Caco-2 (cell line): ENCODE results near the gene TRIP13. TPM values are rescaled to one million over a fixed set of nuclear protein-coding genes. Genes with fewer than 3 reads are reported as not detected.

Experiments
- BruUV-seq: library from RNA; stranded (reverse); fragments of 400-500 nt; replicated peaks from 2 replicates; lab custom pipeline; 2021; lab: Mats Ljungman, UMichigan
- CTCF ChIA-PET: fragments of 300-600 bp; sonication (Branson Sonifier 250); formaldehyde crosslinking; loops from one replicate; lab custom pipeline; 2022; ENCODE audit warnings: antibody characterized with exemption; lab: Charles Lee
- POLR2A ChIA-PET: fragments of 300-600 bp; sonication (Branson Sonifier 250); formaldehyde crosslinking; loops from one replicate; lab custom pipeline; 2022; ENCODE audit warnings: antibody characterized with exemption; lab: Charles Lee
- DNase-seq, 2 experiments: peaks; one replicate each; pipeline versions ENCODE4 v3.0.0 to v3.0.0-alpha.2; 2020 to 2022
- H3K27me3 ChIP-seq: replicated peaks from 2 replicates; pipeline ENCODE4 v1.6.0; 2011; ENCODE audit warnings: low read length; ENCODE audit not compliant: control insufficient read depth, insufficient read depth
- H3K36me3 ChIP-seq: 2 replicates; pipeline ENCODE4 v1.5.1; 2011; ENCODE audit warnings: low read length; ENCODE audit not compliant: control insufficient read depth, insufficient read depth
- H3K4me1 ChIP-seq: fragments of 250-450 bp; sonication (Bioruptor Pico); 2 replicates; pipeline ENCODE4 v1.5.1; 2020; ENCODE audit warnings: mild to moderate bottlenecking
- H3K4me3 ChIP-seq: 2 replicates; pipeline ENCODE4 v1.5.1; 2011; ENCODE audit warnings: low read depth, mild to moderate bottlenecking, control low read depth, low read length
- H3K9me3 ChIP-seq: fragments of 250-450 bp; sonication (Bioruptor Pico); 2 replicates; pipeline ENCODE4 v1.5.1; 2020; ENCODE audit warnings: mild to moderate bottlenecking, moderate library complexity
- H3K27ac Mint-ChIP-seq: one replicate; pipeline ENCODE4 v1.8.0; 2022; ENCODE audit warnings: mixed read lengths; ENCODE audit not compliant: unreplicated experiment
- H3K27me3 Mint-ChIP-seq: one replicate; pipeline ENCODE4 v1.8.0; 2022; ENCODE audit warnings: mixed read lengths; ENCODE audit not compliant: insufficient read depth, unreplicated experiment
- H3K36me3 Mint-ChIP-seq: one replicate; pipeline ENCODE4 v1.8.0; 2022; ENCODE audit warnings: mild to moderate bottlenecking, mixed read lengths; ENCODE audit not compliant: insufficient read depth, unreplicated experiment
- H3K4me1 Mint-ChIP-seq: one replicate; pipeline ENCODE4 v1.8.0; 2022; ENCODE audit warnings: low read depth, mixed read lengths; ENCODE audit not compliant: unreplicated experiment
- H3K4me3 Mint-ChIP-seq: one replicate; pipeline ENCODE4 v1.8.0; 2022; ENCODE audit warnings: mild to moderate bottlenecking, moderate library complexity, mixed read lengths; ENCODE audit not compliant: unreplicated experiment
- H3K9me3 Mint-ChIP-seq: one replicate; pipeline ENCODE4 v1.8.0; 2022; ENCODE audit warnings: mixed read lengths; ENCODE audit not compliant: unreplicated experiment
- CTCF ChIP-seq, 2 experiments: fragments of 200-600 bp in 1 of 2; IDR thresholded peaks; 1 replicate in 1 of 2; 2 replicates in 1 of 2; pipeline versions ENCODE4 v1.5.1 to v1.8.0; 2011 to 2022; ENCODE audit warnings: antibody characterized with exemption in 1 of 2, control low read depth in 1 of 2, inconsistent platforms in 1 of 2, low read depth in 1 of 2, low read length in 1 of 2, mild to moderate bottlenecking in 1 of 2, moderate library complexity in 1 of 2; ENCODE audit not compliant: insufficient read depth in 1 of 2, severe bottlenecking in 1 of 2, unreplicated experiment in 1 of 2
- intact Hi-C: fragments of 100-400 bp; cut with micrococcal nuclease; formaldehyde crosslinking; loops from one replicate; pipeline ENCODE4 v1.10.0; 2022; ENCODE audit not compliant: unreplicated experiment
- total RNA-seq: library from RNA; stranded (reverse); gene quantifications from 2 replicates; pipeline ENCODE4 v1.2.3, GENCODE V29; 2022

The TRIP13 gene
- total RNA-seq, 1 experiment from 2014 or later = 42.5 TPM

GRCh38 chr5:943201-943917 lies 50.7 kb downstream of the TRIP13 start:
- H3K4me3 ChIP-seq = no peak overlapping the region
- no peaks in the 10 kb centered on the region for H3K4me1 ChIP-seq
- no TSS peak for BruUV-seq
- ChIA-PET CTCF (no interaction called here), POLR2A (no interaction called here)
- H3K9me3 Mint-ChIP-seq = no peaks in the 10 kb centered on the region
- peaks cover 8% of the 10 kb centered on the region for H3K4me1 Mint-ChIP-seq
- no peak overlapping the region for H3K4me3 Mint-ChIP-seq
- no peaks in the 10 kb centered on the region for H3K36me3 Mint-ChIP-seq
- intact Hi-C loops = no loop called here
- TF ChIP-seq CTCF (IDR thresholded peaks at IDR 0.05; ENCODE audit: insufficient read depth in 1 of 2, low read depth in 1 of 2, low read length in 1 of 2, severe bottlenecking in 1 of 2, unreplicated experiment in 1 of 2) = no peak
- no peaks in the 10 kb centered on the region; the same call in 1 of the 2 replicates for H3K27me3 ChIP-seq
- DNase-seq = no peak
- H3K27me3 Mint-ChIP-seq = peaks cover 3% of the 10 kb centered on the region
- H3K9me3 ChIP-seq = no peaks in the 10 kb centered on the region
- no peaks in the 10 kb centered on the region for H3K36me3 ChIP-seq
- no peak overlapping the region for H3K27ac Mint-ChIP-seq

- Mint-ChIP-seq H3K4me1 (peaks cover 8% of the 10 kb centered on the region), H3K27me3 (peaks cover 3% of the 10 kb centered on the region), H3K27ac (no peak overlapping the region), H3K9me3 (no peaks in the 10 kb centered on the region), H3K4me3 (no peak overlapping the region), H3K36me3 (no peaks in the 10 kb centered on the region)
- TF ChIP-seq CTCF (IDR thresholded peaks at IDR 0.05; ENCODE audit: insufficient read depth in 1 of 2, low read depth in 1 of 2, low read length in 1 of 2, severe bottlenecking in 1 of 2, unreplicated experiment in 1 of 2) = no peak
- ChIA-PET POLR2A (no interaction called here), CTCF (no interaction called here)
- DNase-seq = peak in 1 of 2 experiments; percentile 34
- BruUV-seq = no TSS peak
- Histone ChIP-seq H3K4me1 (no peaks in the 10 kb centered on the region), H3K27me3 (no peaks in the 10 kb centered on the region; the same call in 1 of the 2 replicates), H3K36me3 (no peaks in the 10 kb centered on the region), H3K9me3 (no peaks in the 10 kb centered on the region), H3K4me3 (no peak overlapping the region)
- intact Hi-C loops = no loop called here
Measured at GRCh38 chr5:943918-944620, 51.4 kb downstream of the TRIP13 start.

GRCh38 chr5:944621-944927 lies 51.9 kb downstream of the TRIP13 start:
- Mint-ChIP-seq H3K9me3 (no peaks in the 10 kb centered on the region), H3K4me3 (no peak overlapping the region), H3K4me1 (peaks cover 8% of the 10 kb centered on the region), H3K27me3 (peaks cover 3% of the 10 kb centered on the region), H3K27ac (no peak overlapping the region), H3K36me3 (no peaks in the 10 kb centered on the region)
- H3K36me3 ChIP-seq = no peaks in the 10 kb centered on the region
- TF ChIP-seq CTCF (IDR thresholded peaks at IDR 0.05; ENCODE audit: insufficient read depth in 1 of 2, low read depth in 1 of 2, low read length in 1 of 2, severe bottlenecking in 1 of 2, unreplicated experiment in 1 of 2) = no peak
- CTCF ChIA-PET = no interaction called here
- H3K4me1 ChIP-seq = no peaks in the 10 kb centered on the region
- no peak for DNase-seq
- intact Hi-C loops = no loop called here
- no TSS peak for BruUV-seq
- POLR2A ChIA-PET = no interaction called here
- no peaks in the 10 kb centered on the region for H3K9me3 ChIP-seq
- H3K4me3 ChIP-seq = no peak overlapping the region
- H3K27me3 ChIP-seq = no peaks in the 10 kb centered on the region
